ENCODE measurements around the gene PRELP.

DNA sequence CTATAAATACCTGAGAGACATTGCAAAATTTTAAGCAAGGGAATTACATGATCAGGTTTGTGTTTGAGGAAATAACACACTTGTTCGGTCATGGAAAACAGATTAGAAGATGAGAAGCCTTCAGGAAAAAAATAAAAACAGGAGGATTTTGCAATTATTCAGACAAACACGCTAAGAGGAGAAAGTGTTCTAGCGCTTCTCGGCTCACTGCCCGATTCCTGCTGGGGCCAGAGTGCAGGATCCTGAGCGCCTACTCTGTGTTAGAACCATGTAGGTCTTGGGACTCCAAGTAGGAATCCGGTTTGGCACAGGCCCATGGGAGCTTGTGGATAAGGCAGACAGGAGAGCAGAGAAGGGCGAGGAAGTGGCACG is 8.1 kb upstream of the PRELP start:
- TF ChIP-seq YY1 (IDR thresholded peaks at IDR 0.05; ENCODE audit: insufficient read depth, insufficient read length), result no peak
- no peak for TF ChIP-seq ZNF274 (IDR thresholded peaks at IDR 0.05; ENCODE audit: low read depth, low read length)
